Neural cell (in vitro differentiated cells): ENCODE measurements around the gene SLC24A3.

Experiments
- EZH2 ChIP-seq: fragments of 200-600, 300-800 bp; shearing (Covaris generic), sonication (generic); IDR thresholded peaks from 2 replicates; pipeline ENCODE4 v1.6.1; 2014; ENCODE audit warnings: antibody characterized with exemption, low read length, borderline replicate concordance, mild to moderate bottlenecking; ENCODE audit not compliant: insufficient read depth, poor library complexity, severe bottlenecking
- MXI1 ChIP-seq: fragments of 450-650 bp; conservative IDR thresholded peaks from 2 replicates; pipeline ENCODE4 v1.6.1; 2014; ENCODE audit warnings: antibody characterized with exemption, mild to moderate bottlenecking; ENCODE audit not compliant: poor library complexity, severe bottlenecking
- POLR2AphosphoS5 ChIP-seq: IDR thresholded peaks from 2 replicates; pipeline ENCODE4 v1.6.1; 2012
- RAD21 ChIP-seq: fragments of 450-650 bp; conservative IDR thresholded peaks from 2 replicates; pipeline ENCODE4 v1.6.1; 2014; ENCODE audit warnings: antibody characterized with exemption, mild to moderate bottlenecking, moderate library complexity
- REST ChIP-seq: IDR thresholded peaks from 2 replicates; pipeline ENCODE4 v1.6.1; 2012; ENCODE audit warnings: borderline replicate concordance
- SMC3 ChIP-seq: fragments of 450-650 bp; conservative IDR thresholded peaks from 2 replicates; pipeline ENCODE4 v1.6.1; 2014; ENCODE audit warnings: antibody characterized with exemption, mild to moderate bottlenecking, moderate library complexity; ENCODE audit not compliant: poor library complexity
- TAF1 ChIP-seq: IDR thresholded peaks from 2 replicates; pipeline ENCODE4 v1.6.1; 2012; ENCODE audit warnings: low read depth
- TF ChIP-seq, protein P1 (sequence below): fragments of 450-650 bp; IDR thresholded peaks from 2 replicates; pipeline ENCODE4 v1.5.1; 2014; ENCODE audit warnings: antibody characterized with exemption, mild to moderate bottlenecking, moderate library complexity; ENCODE audit not compliant: poor library complexity, severe bottlenecking

DNA sequence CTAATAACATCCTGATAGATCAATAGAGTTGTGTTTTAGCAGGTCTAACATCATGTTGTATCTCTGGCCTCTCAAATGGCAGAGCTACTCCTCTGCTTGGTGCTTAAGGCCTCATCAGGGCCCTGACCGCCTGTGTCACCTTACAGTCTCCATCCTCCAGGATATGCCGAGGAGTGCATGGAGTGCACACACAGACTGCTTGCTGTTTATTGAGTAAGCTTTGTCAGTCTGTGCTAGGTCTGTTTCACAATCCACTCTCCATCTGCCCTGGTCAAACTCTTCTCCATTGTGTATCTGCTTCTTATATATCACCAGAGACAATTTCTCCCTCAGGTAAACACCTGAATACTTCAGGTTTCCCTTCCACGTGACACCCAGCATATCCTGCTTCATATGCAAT is 136.1 kb downstream of the SLC24A3 start:
- TF ChIP-seq, protein P1, sequence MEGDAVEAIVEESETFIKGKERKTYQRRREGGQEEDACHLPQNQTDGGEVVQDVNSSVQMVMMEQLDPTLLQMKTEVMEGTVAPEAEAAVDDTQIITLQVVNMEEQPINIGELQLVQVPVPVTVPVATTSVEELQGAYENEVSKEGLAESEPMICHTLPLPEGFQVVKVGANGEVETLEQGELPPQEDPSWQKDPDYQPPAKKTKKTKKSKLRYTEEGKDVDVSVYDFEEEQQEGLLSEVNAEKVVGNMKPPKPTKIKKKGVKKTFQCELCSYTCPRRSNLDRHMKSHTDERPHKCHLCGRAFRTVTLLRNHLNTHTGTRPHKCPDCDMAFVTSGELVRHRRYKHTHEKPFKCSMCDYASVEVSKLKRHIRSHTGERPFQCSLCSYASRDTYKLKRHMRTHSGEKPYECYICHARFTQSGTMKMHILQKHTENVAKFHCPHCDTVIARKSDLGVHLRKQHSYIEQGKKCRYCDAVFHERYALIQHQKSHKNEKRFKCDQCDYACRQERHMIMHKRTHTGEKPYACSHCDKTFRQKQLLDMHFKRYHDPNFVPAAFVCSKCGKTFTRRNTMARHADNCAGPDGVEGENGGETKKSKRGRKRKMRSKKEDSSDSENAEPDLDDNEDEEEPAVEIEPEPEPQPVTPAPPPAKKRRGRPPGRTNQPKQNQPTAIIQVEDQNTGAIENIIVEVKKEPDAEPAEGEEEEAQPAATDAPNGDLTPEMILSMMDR, result no peak
- TF ChIP-seq RAD21, result no peak
- no peak for TF ChIP-seq EZH2
- no peak for TF ChIP-seq POLR2AphosphoS5
- no peak for TF ChIP-seq SMC3
- no peak for TF ChIP-seq REST
- TF ChIP-seq TAF1, result no peak
- TF ChIP-seq MXI1, result no peak
